ENCODE results near the gene PDK4.
"Not testable (repeated sequence)": the region's sequence is repeated elsewhere in the genome, so short reads cannot be mapped to it uniquely, and the experiment has no call there.

Gene PDK4

GRCh38 chr7:95619921-95620320, 23.6 kb upstream of the PDK4 start:
- Histone ChIP-seq H3K9ac (ENCODE audit: low read length) (no peak overlapping the region), H3K36me3 (ENCODE audit: control insufficient read depth, insufficient read depth, low read length) (no peaks in the 10 kb centered on the region), H3K4me1 (ENCODE audit: control insufficient read depth, insufficient read depth, low read length) (no peaks in the 10 kb centered on the region), H3K27ac (ENCODE audit: low read depth, low read length) (no peak overlapping the region), H3K4me3 (ENCODE audit: low read length) (no peak overlapping the region), H3K27me3 (ENCODE audit: control insufficient read depth, insufficient read depth, low read length) (no peaks in the 10 kb centered on the region)

- H3K9ac ChIP-seq (ENCODE audit: low read length): no peak overlapping the region
- no peaks in the 10 kb centered on the region for H3K4me1 ChIP-seq (ENCODE audit: control insufficient read depth, insufficient read depth, low read length)
- H3K36me3 ChIP-seq (ENCODE audit: control insufficient read depth, insufficient read depth, low read length): no peaks in the 10 kb centered on the region
- H3K27ac ChIP-seq (ENCODE audit: low read depth, low read length): no peak overlapping the region
- H3K4me3 ChIP-seq (ENCODE audit: low read length): no peak overlapping the region
- H3K27me3 ChIP-seq (ENCODE audit: control insufficient read depth, insufficient read depth, low read length): no peaks in the 10 kb centered on the region
Observed at GRCh38 chr7:95619517-95619916, 23.2 kb upstream of the PDK4 start.

- Histone ChIP-seq H3K9ac (ENCODE audit: low read length) (no peak overlapping the region), H3K4me1 (ENCODE audit: control insufficient read depth, insufficient read depth, low read length) (peaks cover 9% of the 10 kb centered on the region), H3K4me3 (ENCODE audit: low read length) (no peak overlapping the region), H3K27ac (ENCODE audit: low read depth, low read length) (no peak overlapping the region), H3K27me3 (ENCODE audit: control insufficient read depth, insufficient read depth, low read length) (no peaks in the 10 kb centered on the region), H3K36me3 (ENCODE audit: control insufficient read depth, insufficient read depth, low read length) (no peaks in the 10 kb centered on the region)
Observed at GRCh38 chr7:95614442-95614940, 18.2 kb upstream of the PDK4 start.

- Histone ChIP-seq H3K9ac (ENCODE audit: low read length) (no peak overlapping the region), H3K27me3 (ENCODE audit: control insufficient read depth, insufficient read depth, low read length) (no peaks in the 10 kb centered on the region), H3K36me3 (ENCODE audit: control insufficient read depth, insufficient read depth, low read length) (no peaks in the 10 kb centered on the region), H3K4me1 (ENCODE audit: control insufficient read depth, insufficient read depth, low read length) (peaks cover 27% of the 10 kb centered on the region), H3K4me3 (ENCODE audit: low read length) (no peak overlapping the region), H3K27ac (ENCODE audit: low read depth, low read length) (no peak overlapping the region)
Observed at GRCh38 chr7:95611224-95611623, 14.9 kb upstream of the PDK4 start.

GRCh38 chr7:95609277-95609971, 13.1 kb upstream of the PDK4 start:
- no peak overlapping the region for H3K9ac ChIP-seq (ENCODE audit: low read length)

GRCh38 chr7:95608359-95609173, 12.2 kb upstream of the PDK4 start:
- no peak overlapping the region for H3K9ac ChIP-seq (ENCODE audit: low read length)
- H3K4me1 ChIP-seq (ENCODE audit: control insufficient read depth, insufficient read depth, low read length): peaks cover 27% of the 10 kb centered on the region
- H3K27ac ChIP-seq (ENCODE audit: low read depth, low read length): peak overlapping the region; percentile 94
- peak overlapping the region; percentile 37 for H3K4me3 ChIP-seq (ENCODE audit: low read length)
- H3K36me3 ChIP-seq (ENCODE audit: control insufficient read depth, insufficient read depth, low read length): no peaks in the 10 kb centered on the region
- H3K27me3 ChIP-seq (ENCODE audit: control insufficient read depth, insufficient read depth, low read length): no peaks in the 10 kb centered on the region

More at GRCh38 chr7:95609277-95609971, 13.1 kb upstream of the PDK4 start:
- H3K27ac ChIP-seq (ENCODE audit: low read depth, low read length): peak overlapping the region; percentile 94
- H3K36me3 ChIP-seq (ENCODE audit: control insufficient read depth, insufficient read depth, low read length): no peaks in the 10 kb centered on the region
- H3K4me3 ChIP-seq (ENCODE audit: low read length): peak overlapping the region; percentile 43
- H3K4me1 ChIP-seq (ENCODE audit: control insufficient read depth, insufficient read depth, low read length): peaks cover 27% of the 10 kb centered on the region
- no peaks in the 10 kb centered on the region for H3K27me3 ChIP-seq (ENCODE audit: control insufficient read depth, insufficient read depth, low read length)

- Histone ChIP-seq H3K4me1 (ENCODE audit: control insufficient read depth, insufficient read depth, low read length) (peaks cover 27% of the 10 kb centered on the region), H3K4me3 (ENCODE audit: low read length) (no peak overlapping the region), H3K36me3 (ENCODE audit: control insufficient read depth, insufficient read depth, low read length) (no peaks in the 10 kb centered on the region), H3K9ac (ENCODE audit: low read length) (no peak overlapping the region), H3K27me3 (ENCODE audit: control insufficient read depth, insufficient read depth, low read length) (no peaks in the 10 kb centered on the region), H3K27ac (ENCODE audit: low read depth, low read length) (peak overlapping the region; percentile 94)
Observed at GRCh38 chr7:95607561-95607960, 11.2 kb upstream of the PDK4 start.

- Histone ChIP-seq H3K27ac (ENCODE audit: low read depth, low read length) (no peak overlapping the region), H3K4me1 (ENCODE audit: control insufficient read depth, insufficient read depth, low read length) (peaks cover 25% of the 10 kb centered on the region), H3K36me3 (ENCODE audit: control insufficient read depth, insufficient read depth, low read length) (no peaks in the 10 kb centered on the region), H3K27me3 (ENCODE audit: control insufficient read depth, insufficient read depth, low read length) (no peaks in the 10 kb centered on the region), H3K9ac (ENCODE audit: low read length) (no peak overlapping the region), H3K4me3 (ENCODE audit: low read length) (no peak overlapping the region)
Observed at GRCh38 chr7:95605275-95605674, 9.0 kb upstream of the PDK4 start.

GRCh38 chr7:95604811-95605210, 8.5 kb upstream of the PDK4 start:
- not testable (repeated sequence) for H3K27me3 ChIP-seq (ENCODE audit: control insufficient read depth, insufficient read depth, low read length); H3K4me3 ChIP-seq (ENCODE audit: low read length); H3K9ac ChIP-seq (ENCODE audit: low read length); H3K27ac ChIP-seq (ENCODE audit: low read depth, low read length); H3K36me3 ChIP-seq (ENCODE audit: control insufficient read depth, insufficient read depth, low read length)
- peaks cover 20% of the 10 kb centered on the region for H3K4me1 ChIP-seq (ENCODE audit: control insufficient read depth, insufficient read depth, low read length)

- H3K27ac ChIP-seq (ENCODE audit: low read depth, low read length); H3K27me3 ChIP-seq (ENCODE audit: control insufficient read depth, insufficient read depth, low read length); H3K36me3 ChIP-seq (ENCODE audit: control insufficient read depth, insufficient read depth, low read length); H3K9ac ChIP-seq (ENCODE audit: low read length); H3K4me3 ChIP-seq (ENCODE audit: low read length): not testable (repeated sequence)
- H3K4me1 ChIP-seq (ENCODE audit: control insufficient read depth, insufficient read depth, low read length): peaks cover 17% of the 10 kb centered on the region
Observed at GRCh38 chr7:95604397-95604796, 8.1 kb upstream of the PDK4 start.

GRCh38 chr7:95602421-95602820, 6.1 kb upstream of the PDK4 start:
- H3K9ac ChIP-seq (ENCODE audit: low read length): no peak overlapping the region
- H3K4me1 ChIP-seq (ENCODE audit: control insufficient read depth, insufficient read depth, low read length): peaks cover 3% of the 10 kb centered on the region
- H3K36me3 ChIP-seq (ENCODE audit: control insufficient read depth, insufficient read depth, low read length): no peaks in the 10 kb centered on the region
- no peaks in the 10 kb centered on the region for H3K27me3 ChIP-seq (ENCODE audit: control insufficient read depth, insufficient read depth, low read length)
- H3K4me3 ChIP-seq (ENCODE audit: low read length): no peak overlapping the region
- H3K27ac ChIP-seq (ENCODE audit: low read depth, low read length): no peak overlapping the region

GRCh38 chr7:95601316-95601715, 5.0 kb upstream of the PDK4 start:
- Histone ChIP-seq H3K27me3 (ENCODE audit: control insufficient read depth, insufficient read depth, low read length) (no peaks in the 10 kb centered on the region), H3K27ac (ENCODE audit: low read depth, low read length) (no peak overlapping the region), H3K4me1 (ENCODE audit: control insufficient read depth, insufficient read depth, low read length) (peaks cover 6% of the 10 kb centered on the region), H3K4me3 (ENCODE audit: low read length) (no peak overlapping the region), H3K9ac (ENCODE audit: low read length) (no peak overlapping the region), H3K36me3 (ENCODE audit: control insufficient read depth, insufficient read depth, low read length) (no peaks in the 10 kb centered on the region)

Measured in rectal smooth muscle tissue (tissue), 1 donor.